ENCODE data around the gene WDCP.

- TF ChIP-seq CREB5 (CRISPR knock-in tag; IDR thresholded peaks at IDR 0.05; ENCODE audit: low read depth) (no peak), RARB (CRISPR knock-in tag; IDR thresholded peaks at IDR 0.05) (no peak), ZFP30 (CRISPR knock-in tag; IDR thresholded peaks at IDR 0.05) (no peak), ZFP3 (CRISPR knock-in tag; IDR thresholded peaks at IDR 0.05) (no peak), BACH2 (CRISPR knock-in tag; IDR thresholded peaks at IDR 0.05; ENCODE audit: borderline replicate concordance) (no peak), OSR1 (CRISPR knock-in tag; IDR thresholded peaks at IDR 0.05) (no peak), ZNF8 (CRISPR knock-in tag; IDR thresholded peaks at IDR 0.05) (no peak), SNAI2 (CRISPR knock-in tag; IDR thresholded peaks at IDR 0.05) (no peak), TCF4 (CRISPR knock-in tag; IDR thresholded peaks at IDR 0.05; ENCODE audit: borderline replicate concordance) (no peak), PATZ1 (CRISPR knock-in tag; IDR thresholded peaks at IDR 0.05; ENCODE audit: borderline replicate concordance) (no peak), ZNF565 (CRISPR knock-in tag; conservative IDR thresholded peaks at IDR 0.05; ENCODE audit: low read depth) (no peak), PPARA (CRISPR knock-in tag; IDR thresholded peaks at IDR 0.05; ENCODE audit: borderline replicate concordance) (no peak), GLIS3 (CRISPR knock-in tag; IDR thresholded peaks at IDR 0.05) (no peak)
Measured at GRCh38 chr2:24051833-24052232, 4.6 kb upstream of the WDCP start.
